HG02763 (cell line): Measurements from ENCODE around the gene CGGBP1.

Experiments used
- ATAC-seq: cut with Tn5 transposase; IDR thresholded peaks from one replicate; pipeline ENCODE4 v1.9.1; 2021; ENCODE audit warnings: mild to moderate bottlenecking, moderate library complexity; ENCODE audit not compliant: unreplicated experiment

The CGGBP1 gene

DNA sequence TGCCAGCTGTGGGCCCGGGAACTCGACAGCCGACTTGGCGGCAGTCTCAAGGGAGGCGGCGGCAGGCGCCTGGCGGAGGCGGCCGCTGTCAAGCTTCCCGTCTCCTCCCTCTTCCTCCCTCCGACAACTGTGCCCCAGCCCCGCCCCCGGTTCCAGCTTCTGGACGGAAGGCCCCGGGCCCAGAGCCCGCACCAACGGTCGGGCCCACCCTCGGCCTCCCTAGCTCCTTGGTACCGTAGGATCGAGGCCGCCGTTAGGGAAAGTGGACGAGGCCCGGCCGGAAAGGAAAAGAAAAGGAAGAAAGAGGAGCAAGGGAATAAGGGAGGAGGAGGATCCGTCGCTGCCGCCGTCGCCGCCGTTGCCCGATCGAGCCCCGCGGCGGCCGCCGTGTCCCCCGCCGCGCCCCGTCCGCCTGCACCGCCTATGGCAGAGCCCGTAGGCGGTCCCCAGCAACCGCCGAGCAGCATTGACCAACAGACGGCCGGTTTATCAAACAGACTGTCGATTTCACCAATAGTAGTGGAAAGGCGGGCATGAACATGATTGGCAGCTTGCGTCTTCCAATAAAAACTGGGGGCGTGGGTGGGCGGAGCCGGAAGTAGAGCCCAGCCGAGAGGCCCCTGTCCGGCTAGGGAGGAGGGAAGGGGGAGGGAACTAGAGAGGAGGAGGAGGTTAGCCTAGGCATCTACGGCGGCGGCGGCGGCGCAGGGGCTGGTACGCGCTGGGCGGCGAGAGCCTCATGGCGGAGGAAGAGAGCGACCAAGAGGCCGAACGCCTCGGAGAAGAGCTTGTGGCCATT is at the start of gene CGGBP1, which contains the start of gene ZNF654:
CGGBP1 (minus strand) TSS at position 425 of the 799 bp plus-strand sequence. CDS start 3,029 bp downstream, outside the sequence.
ZNF654 (plus strand) TSS at position 675 of the 799 bp plus-strand sequence; CDS start at position 740, 65 bp downstream.
- peak; percentile 91 for ATAC-seq

GRCh38 chr3:88105325-88105724 is 46.5 kb upstream of the CGGBP1 start:
- no peak for ATAC-seq

- ATAC-seq, result no peak
Measured at GRCh38 chr3:88101142-88101541, 42.3 kb upstream of the CGGBP1 start.

DNA sequence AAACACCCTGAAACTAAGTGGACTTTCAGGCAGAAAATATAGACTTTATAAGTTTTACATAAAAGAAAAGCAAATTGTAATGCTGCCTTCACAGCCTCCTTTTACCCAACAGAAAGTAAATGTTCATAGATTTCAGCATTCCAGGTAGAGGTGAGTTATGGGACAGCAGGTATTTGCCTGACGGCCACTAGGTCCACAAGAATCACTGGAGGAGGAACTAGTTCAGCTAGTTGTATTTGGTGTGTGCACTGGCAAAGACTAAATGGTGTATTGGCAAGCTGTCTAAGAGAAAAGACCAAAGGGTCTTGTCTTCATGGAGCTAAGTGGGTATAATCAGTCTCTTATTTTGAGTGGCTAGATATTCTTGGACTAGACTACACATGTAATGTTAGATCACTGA is 34.5 kb upstream of the CGGBP1 start:
- ATAC-seq, result no peak

GRCh38 chr3:88092270-88092669 is 33.5 kb upstream of the CGGBP1 start:
- no peak for ATAC-seq

- ATAC-seq, result no peak
Measured at GRCh38 chr3:88090681-88091080, 31.9 kb upstream of the CGGBP1 start.

GRCh38 chr3:88084097-88084501 is 25.3 kb upstream of the CGGBP1 start:
- no peak for ATAC-seq

DNA sequence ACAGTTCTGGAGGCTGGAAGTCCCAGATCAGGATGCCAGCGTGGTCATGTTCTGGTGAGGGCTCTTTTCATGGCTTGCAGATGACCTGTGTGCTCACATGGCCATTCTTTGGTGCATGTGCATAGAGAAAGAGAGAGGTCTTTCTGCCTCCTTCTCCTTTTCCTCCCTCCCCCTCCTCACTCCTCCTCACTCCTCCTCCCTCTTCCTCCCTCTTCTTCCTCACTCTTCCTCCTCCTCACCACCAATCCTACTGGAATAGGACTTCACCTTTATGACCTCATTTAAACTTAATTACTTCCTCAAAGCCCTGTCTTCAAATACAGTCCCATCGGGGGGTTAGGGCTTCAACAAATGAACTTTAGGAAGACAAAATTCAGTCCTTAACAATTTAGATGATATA is 24.0 kb upstream of the CGGBP1 start:
- ATAC-seq, result no peak

DNA sequence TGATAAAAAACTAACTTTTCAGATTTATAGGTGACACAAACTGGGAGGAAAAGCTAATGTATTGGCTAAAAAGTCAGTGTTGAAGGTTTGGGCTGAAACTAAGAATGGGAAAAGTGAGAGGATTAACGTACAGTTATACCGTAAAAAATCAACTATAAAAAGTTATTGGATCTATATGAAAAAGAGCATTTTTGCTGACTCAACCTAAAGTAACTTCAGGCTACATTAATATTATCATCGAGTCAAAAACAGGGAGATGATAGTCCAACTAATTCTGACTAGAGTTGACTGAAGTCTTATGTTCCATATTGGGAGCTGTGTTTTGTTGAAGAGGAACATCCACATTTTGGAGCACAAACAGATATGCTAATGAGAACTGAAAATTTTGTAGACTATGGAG is 20.1 kb upstream of the CGGBP1 start:
- no peak for ATAC-seq

GRCh38 chr3:88076712-88077111 is 17.9 kb upstream of the CGGBP1 start:
- no peak for ATAC-seq

DNA sequence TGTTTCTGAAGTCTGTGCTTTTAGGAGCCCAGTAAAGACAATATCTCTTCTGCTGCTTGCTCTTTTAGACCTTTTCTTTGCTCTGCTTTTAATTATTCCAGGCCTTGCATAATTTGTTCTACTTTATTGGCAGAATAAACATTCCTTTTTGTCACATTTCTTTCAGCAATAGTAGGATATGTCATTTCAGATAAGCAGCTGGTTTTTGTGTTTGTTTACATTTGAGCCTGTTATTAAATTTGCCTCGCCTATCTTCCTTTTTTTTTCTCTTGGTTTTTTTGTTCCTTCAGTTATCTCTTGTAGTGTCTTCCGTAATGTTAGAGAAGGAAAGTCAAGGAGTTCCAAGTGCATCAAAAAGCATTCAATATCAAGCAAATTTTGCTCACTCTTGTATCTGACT is 16.7 kb upstream of the CGGBP1 start:
- no peak for ATAC-seq

DNA sequence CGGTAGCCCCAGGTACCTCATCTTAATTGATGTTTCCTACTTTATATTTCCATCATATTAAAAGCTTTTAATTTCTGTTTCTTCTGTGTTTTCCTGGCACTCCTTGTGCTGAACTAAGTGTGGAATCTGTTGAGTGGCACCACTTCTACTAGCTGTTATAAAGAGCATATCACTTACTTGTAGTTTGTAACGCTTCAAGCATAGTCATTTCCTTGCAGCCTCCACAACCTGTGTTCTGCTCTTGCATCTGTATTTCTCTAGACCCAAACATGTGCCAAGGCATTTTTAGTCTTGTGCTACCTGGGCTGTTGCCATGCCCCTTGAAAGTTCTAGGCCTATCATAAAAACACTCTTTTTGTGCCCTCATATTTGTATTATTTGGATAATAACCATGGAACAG is 16.3 kb upstream of the CGGBP1 start:
- no peak for ATAC-seq

- ATAC-seq, result no peak
Measured at GRCh38 chr3:88061746-88062145, 2.9 kb upstream of the CGGBP1 start.

- ATAC-seq, result peak; percentile 1
Measured at GRCh38 chr3:88059380-88060170, 770 bp upstream of the CGGBP1 start.

DNA sequence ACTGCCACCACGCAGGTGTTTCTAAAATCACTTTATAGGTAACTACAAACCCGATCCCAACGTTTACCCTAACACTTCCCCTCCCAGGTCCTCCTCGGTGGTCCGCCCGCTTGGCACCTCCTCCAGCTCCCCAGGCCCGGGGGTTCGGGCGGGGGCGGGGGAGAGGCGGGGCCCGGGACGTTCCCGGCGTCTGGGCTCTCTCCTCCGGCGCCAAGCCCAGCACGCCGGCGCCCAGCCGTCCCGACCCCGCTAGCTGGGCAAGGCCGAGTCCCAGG is 562 bp downstream of the CGGBP1 start:
- peak; percentile 25 for ATAC-seq

DNA sequence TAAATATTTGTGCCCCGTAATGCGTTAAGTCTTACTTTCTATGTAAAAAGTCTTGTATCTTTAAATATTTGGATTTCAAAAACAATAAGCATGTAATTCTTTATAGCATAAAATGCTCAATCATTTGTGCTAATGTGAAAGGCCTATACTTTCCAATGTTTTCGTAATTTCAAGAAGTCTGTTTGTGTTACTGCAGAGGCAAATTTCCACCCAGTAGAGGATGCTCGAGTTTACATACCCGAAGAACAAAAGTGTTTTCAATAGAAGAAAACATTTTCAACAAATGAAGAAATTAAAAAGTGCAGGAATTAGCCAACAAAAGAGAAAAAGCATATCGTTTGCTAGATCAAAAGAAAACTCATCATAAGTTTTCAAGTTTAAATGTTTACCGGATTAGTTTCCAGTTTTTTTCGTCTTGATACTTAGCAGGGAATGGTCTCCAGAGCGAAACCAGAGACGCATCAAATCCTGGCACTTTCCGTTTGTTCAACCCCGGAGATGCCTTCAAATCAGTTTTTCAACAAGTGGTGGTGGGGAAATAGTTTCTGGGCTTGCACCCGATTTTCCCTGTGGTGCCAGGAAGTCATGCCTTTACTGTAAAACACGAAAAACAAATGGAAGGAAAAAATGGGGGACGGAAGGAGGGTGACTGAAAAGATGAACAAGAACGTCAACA is 1.0 kb downstream of the CGGBP1 start:
- ATAC-seq, result no peak

DNA sequence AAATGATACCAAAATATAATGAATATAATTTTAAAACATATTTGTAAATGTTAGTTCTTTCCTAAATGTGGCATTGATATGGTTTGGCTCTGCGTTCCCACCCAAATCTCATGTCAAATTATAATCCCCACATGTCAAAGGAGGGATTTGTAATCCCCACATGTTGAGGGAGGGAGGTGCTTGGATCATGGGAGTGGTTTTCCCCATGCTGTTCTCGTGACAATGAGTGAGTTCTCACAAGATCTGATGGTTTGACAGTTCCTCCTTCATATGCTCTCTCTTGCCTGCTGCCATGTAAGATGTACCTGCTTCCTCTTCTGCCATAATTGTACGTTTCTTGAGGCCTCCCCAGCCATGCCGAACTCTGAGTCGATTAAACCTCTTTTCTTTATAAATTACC is 12.0 kb downstream of the CGGBP1 start:
- no peak for ATAC-seq

- ATAC-seq, result no peak
Measured at GRCh38 chr3:88044411-88044810, 14.4 kb downstream of the CGGBP1 start.

DNA sequence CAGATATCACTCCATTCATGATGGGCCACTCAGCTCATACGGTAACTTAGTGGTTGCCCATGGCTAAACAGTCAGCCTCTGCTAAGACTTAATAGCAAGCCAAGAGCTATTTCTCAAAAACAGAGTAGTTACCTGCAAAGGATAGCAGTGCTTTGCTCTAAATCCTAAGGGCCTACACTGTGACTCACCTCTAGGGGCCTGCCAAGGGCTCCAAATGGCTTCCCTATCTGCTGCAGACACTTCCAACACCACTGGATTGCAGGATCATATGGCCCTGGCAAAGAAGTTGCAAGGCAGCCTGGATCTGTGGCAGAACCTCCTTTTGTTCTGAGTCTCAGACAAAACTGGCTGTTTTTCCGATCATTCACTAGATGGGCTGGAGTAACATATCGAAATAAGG is 17.8 kb downstream of the CGGBP1 start:
- no peak for ATAC-seq

- no peak for ATAC-seq
Measured at GRCh38 chr3:88040529-88040928, 18.3 kb downstream of the CGGBP1 start.

DNA sequence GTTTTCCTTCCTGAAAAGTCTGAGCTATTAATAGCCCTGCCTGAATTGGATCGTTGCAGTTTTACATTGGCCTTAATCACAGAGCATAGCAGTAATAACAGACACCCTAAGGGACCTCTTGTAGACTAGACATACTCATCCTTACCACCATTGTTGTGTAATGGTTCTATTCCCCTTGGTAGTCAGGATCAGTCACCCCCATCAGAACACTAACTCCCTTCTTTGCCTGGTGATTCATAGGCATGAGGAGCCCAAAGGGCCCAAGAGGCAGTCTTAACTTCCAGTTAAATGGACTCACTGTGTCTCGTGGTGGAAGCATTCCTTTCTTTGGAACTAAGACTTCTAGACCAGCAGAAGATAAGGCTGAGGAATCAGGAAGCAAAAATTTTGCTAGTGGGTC is 20.2 kb downstream of the CGGBP1 start:
- ATAC-seq, result no peak

GRCh38 chr3:88036221-88036620 is 22.6 kb downstream of the CGGBP1 start:
- no peak for ATAC-seq
